ENCODE results near the gene CKAP5. TPM values are rescaled to one million over a fixed set of nuclear protein-coding genes. Genes with fewer than 3 reads are reported as not detected.

Gene CKAP5
- total RNA-seq, 1 donor from 2014 or later = 125 TPM

GRCh38 chr11:46769636-46770221 lies 76.4 kb downstream of the CKAP5 start:
- H3K36me3 Mint-ChIP-seq = peaks cover 38% of the 10 kb centered on the region
- H3K27me3 Mint-ChIP-seq (ENCODE audit: low read depth) = no peaks in the 10 kb centered on the region
- peaks cover 2% of the 10 kb centered on the region for H3K9me3 Mint-ChIP-seq
- no peak overlapping the region for H3K4me3 Mint-ChIP-seq
- no peak for DNase-seq (ENCODE audit: low spot score in 2 of 2, unreplicated experiment in 2 of 2)
- TF ChIP-seq CTCF (IDR thresholded peaks at IDR 0.05; ENCODE audit: unreplicated experiment) = no peak
- no peaks in the 10 kb centered on the region for H3K4me1 Mint-ChIP-seq
- H3K27ac Mint-ChIP-seq = no peak overlapping the region

GRCh38 chr11:46766656-46767055 lies 79.4 kb downstream of the CKAP5 start:
- no peak for TF ChIP-seq CTCF (IDR thresholded peaks at IDR 0.05; ENCODE audit: unreplicated experiment)
- Mint-ChIP-seq H3K4me1 (no peaks in the 10 kb centered on the region), H3K4me3 (no peak overlapping the region), H3K27me3 (ENCODE audit: low read depth) (no peaks in the 10 kb centered on the region), H3K36me3 (peaks cover 37% of the 10 kb centered on the region), H3K27ac (no peak overlapping the region), H3K9me3 (no peaks in the 10 kb centered on the region)
- no peak for DNase-seq (ENCODE audit: low spot score in 2 of 2, unreplicated experiment in 2 of 2)

GRCh38 chr11:46762248-46762647 lies 83.8 kb downstream of the CKAP5 start:
- Mint-ChIP-seq H3K36me3 (peaks cover 40% of the 10 kb centered on the region), H3K27me3 (ENCODE audit: low read depth) (no peaks in the 10 kb centered on the region), H3K4me1 (no peaks in the 10 kb centered on the region), H3K4me3 (no peak overlapping the region), H3K9me3 (no peaks in the 10 kb centered on the region), H3K27ac (no peak overlapping the region)
- no peak for DNase-seq (ENCODE audit: low spot score in 2 of 2, unreplicated experiment in 2 of 2)
- TF ChIP-seq CTCF (IDR thresholded peaks at IDR 0.05; ENCODE audit: unreplicated experiment) = no peak

GRCh38 chr11:46761807-46762206 lies 84.3 kb downstream of the CKAP5 start:
- Mint-ChIP-seq H3K9me3 (no peaks in the 10 kb centered on the region), H3K27ac (no peak overlapping the region), H3K4me3 (no peak overlapping the region), H3K36me3 (peaks cover 40% of the 10 kb centered on the region), H3K27me3 (ENCODE audit: low read depth) (no peaks in the 10 kb centered on the region), H3K4me1 (no peaks in the 10 kb centered on the region)
- no peak for DNase-seq (ENCODE audit: low spot score in 2 of 2, unreplicated experiment in 2 of 2)
- no peak for TF ChIP-seq CTCF (IDR thresholded peaks at IDR 0.05; ENCODE audit: unreplicated experiment)

- H3K36me3 Mint-ChIP-seq = peaks cover 45% of the 10 kb centered on the region
- H3K4me1 Mint-ChIP-seq = no peaks in the 10 kb centered on the region
- DNase-seq (ENCODE audit: low spot score in 2 of 2, unreplicated experiment in 2 of 2) = no peak
- no peaks in the 10 kb centered on the region for H3K9me3 Mint-ChIP-seq
- no peak for TF ChIP-seq CTCF (IDR thresholded peaks at IDR 0.05; ENCODE audit: unreplicated experiment)
- H3K27me3 Mint-ChIP-seq (ENCODE audit: low read depth) = no peaks in the 10 kb centered on the region
- H3K4me3 Mint-ChIP-seq = no peak overlapping the region
- no peak overlapping the region for H3K27ac Mint-ChIP-seq
Observed at GRCh38 chr11:46760429-46761128, 85.5 kb downstream of the CKAP5 start.

All from mesothelial cell of epicardium (in vitro differentiated cells).